ENCODE measurements around the gene NFIB.

NFIB gene

GRCh38 chr9:14098486-14099180 is 215.3 kb downstream of the NFIB start:
- DNase-seq (no peak), ATAC-seq (no peak)

- ATAC-seq: no peak
- DNase-seq: no peak
Observed at GRCh38 chr9:14097666-14098415, 216.1 kb downstream of the NFIB start.

- DNase-seq: no peak
- no peak for ATAC-seq
Observed at GRCh38 chr9:14097215-14097614, 216.7 kb downstream of the NFIB start.

GRCh38 chr9:14096258-14096922 is 217.6 kb downstream of the NFIB start:
- DNase-seq (no peak), ATAC-seq (no peak)

GRCh38 chr9:14095277-14095676 is 218.7 kb downstream of the NFIB start:
- DNase-seq (no peak), ATAC-seq (no peak)

GRCh38 chr9:14094491-14094890 is 219.4 kb downstream of the NFIB start:
- no peak for DNase-seq
- ATAC-seq: no peak

GRCh38 chr9:14092344-14092743 is 221.6 kb downstream of the NFIB start:
- no peak for ATAC-seq
- no peak for DNase-seq

GRCh38 chr9:14089051-14089803 is 224.7 kb downstream of the NFIB start:
- ATAC-seq (no peak), DNase-seq (no peak)

GRCh38 chr9:14087576-14087975 is 226.4 kb downstream of the NFIB start:
- ATAC-seq (no peak), DNase-seq (no peak)

GRCh38 chr9:14086495-14086894 is 227.4 kb downstream of the NFIB start:
- no peak for ATAC-seq

GRCh38 chr9:14085810-14086209 is 228.1 kb downstream of the NFIB start:
- ATAC-seq: no peak
- DNase-seq: no peak

More at GRCh38 chr9:14086495-14086894, 227.4 kb downstream of the NFIB start:
- DNase-seq: no peak

- DNase-seq: no peak
- no peak for ATAC-seq
Observed at GRCh38 chr9:14084867-14085266, 229.1 kb downstream of the NFIB start.

- ATAC-seq (no peak), DNase-seq (no peak)
Observed at GRCh38 chr9:14083366-14083765, 230.6 kb downstream of the NFIB start.

GRCh38 chr9:14082732-14083131 is 231.2 kb downstream of the NFIB start:
- ATAC-seq: no peak

GRCh38 chr9:14081745-14082144 is 232.2 kb downstream of the NFIB start:
- ATAC-seq (no peak), DNase-seq (no peak)

More at GRCh38 chr9:14082732-14083131, 231.2 kb downstream of the NFIB start:
- no peak for DNase-seq

GRCh38 chr9:14080959-14081542 is 232.9 kb downstream of the NFIB start:
- DNase-seq (no peak), ATAC-seq (no peak)

- ATAC-seq (no peak), DNase-seq (no peak)
Observed at GRCh38 chr9:14079440-14079839, 234.5 kb downstream of the NFIB start.

GRCh38 chr9:14077672-14078071 is 236.3 kb downstream of the NFIB start:
- ATAC-seq (no peak), DNase-seq (no peak)

GRCh38 chr9:14075218-14075617 is 238.7 kb downstream of the NFIB start:
- ATAC-seq (no peak), DNase-seq (no peak)

GRCh38 chr9:14072850-14073249 is 241.1 kb downstream of the NFIB start:
- ATAC-seq (no peak), DNase-seq (no peak)

GRCh38 chr9:14071484-14071883 is 242.5 kb downstream of the NFIB start:
- no peak for ATAC-seq

GRCh38 chr9:14068690-14069089 is 245.3 kb downstream of the NFIB start:
- DNase-seq (no peak), ATAC-seq (no peak)

More at GRCh38 chr9:14071484-14071883, 242.5 kb downstream of the NFIB start:
- no peak for DNase-seq
